ENCODE results near the gene TGFB1I1.
"Not testable (repeated sequence)": the region's sequence is repeated elsewhere in the genome, so short reads cannot be mapped to it uniquely, and the experiment has no call there.

TGFB1I1 gene

GRCh38 chr16:31489298-31489564 is 17.3 kb downstream of the TGFB1I1 start:
- no peak for DNase-seq

- no peak for DNase-seq
Measured at GRCh38 chr16:31489616-31490584, 17.9 kb downstream of the TGFB1I1 start.

DNA sequence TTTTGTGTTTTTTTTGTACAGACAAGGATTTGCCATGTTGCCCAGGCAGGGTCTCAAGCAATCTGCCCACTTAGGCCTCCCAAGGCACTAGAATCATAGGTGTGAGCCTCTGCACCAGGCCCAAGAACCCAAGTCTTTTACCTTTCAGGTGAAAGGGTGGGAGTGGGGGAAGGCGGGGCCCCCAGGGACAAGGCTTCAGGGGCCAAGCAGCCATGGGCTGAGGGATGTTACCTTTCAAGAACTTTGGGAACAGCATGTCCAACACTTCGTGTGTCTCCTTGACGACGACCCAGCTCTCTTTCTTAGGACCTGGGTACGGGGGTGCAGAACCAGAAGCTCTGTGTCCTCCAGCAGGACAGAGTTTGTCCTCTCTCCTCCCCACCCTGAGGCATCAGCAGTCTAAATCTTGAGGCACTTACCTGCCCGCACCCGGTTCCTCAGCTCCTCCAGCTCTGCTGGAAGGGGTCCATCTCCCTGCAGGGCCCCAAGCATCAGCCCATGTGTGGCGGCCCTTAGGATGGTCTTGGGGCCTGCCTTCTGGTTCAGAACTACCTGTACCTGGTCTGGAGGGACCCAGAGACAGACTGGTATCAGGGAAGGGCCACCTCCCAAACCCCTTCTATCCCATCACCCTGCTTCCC is 19.9 kb downstream of the TGFB1I1 start:
- no peak for DNase-seq

- DNase-seq, result no peak
Measured at GRCh38 chr16:31493506-31494125, 21.7 kb downstream of the TGFB1I1 start.

GRCh38 chr16:31496670-31497069 is 24.7 kb downstream of the TGFB1I1 start:
- no peak for DNase-seq

DNA sequence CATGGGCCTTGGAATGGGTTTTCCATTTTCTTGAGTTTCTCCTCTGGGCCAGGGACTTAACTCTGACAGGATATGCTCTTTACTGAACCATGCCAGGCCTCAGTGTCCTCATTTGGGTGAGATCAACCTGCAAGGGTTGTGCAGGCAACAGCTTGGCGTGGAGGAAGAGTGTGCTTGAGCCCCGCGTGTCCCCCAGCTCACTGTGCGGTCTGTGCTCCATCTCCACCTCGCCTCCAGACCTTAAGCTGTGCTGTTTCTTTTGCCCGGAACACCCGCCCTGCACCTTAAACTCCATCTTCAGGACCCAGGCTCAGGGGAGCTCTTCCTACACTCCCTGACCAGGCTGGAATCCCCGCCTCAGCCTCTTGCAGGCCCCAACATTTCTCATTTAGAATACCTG is 26.5 kb downstream of the TGFB1I1 start:
- DNase-seq, result no peak

DNA sequence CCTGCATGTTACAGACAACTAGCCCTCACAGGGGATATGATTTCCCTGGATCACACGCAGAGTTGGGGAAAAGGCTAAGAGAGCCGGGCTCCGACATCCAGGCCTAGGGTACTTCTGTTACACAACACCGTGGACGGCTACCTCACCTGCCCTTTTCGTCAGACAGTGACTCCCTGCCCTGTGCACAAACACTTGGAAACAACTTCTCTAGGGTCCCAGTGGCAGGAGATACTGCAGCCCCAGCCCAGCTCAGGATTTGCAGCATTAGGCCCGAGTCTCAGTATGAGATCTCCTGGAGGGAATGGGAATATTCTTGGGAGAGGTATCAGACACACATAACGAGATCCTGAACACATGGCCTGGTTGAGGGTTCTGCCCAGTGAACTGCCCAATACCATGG is 28.0 kb downstream of the TGFB1I1 start:
- no peak for DNase-seq

GRCh38 chr16:31501226-31501965 is 29.4 kb downstream of the TGFB1I1 start:
- no peak for DNase-seq

DNA sequence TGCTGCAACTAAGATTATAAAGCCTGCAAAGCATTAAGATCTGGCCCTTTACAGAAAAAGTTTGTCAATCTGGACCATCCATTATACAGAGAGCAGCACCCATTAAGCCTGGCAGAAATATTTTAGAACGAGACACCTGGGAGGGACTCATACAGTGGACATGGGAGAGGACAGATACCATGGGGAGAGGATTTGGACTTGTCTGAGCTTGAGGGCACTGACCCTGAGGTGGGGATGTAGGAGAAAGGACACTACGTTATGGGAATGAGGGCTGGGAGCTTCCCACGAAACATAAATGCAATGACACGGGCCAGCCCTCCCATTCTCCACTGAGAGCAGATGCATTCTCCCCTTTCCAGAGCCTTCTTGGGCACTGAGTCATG is 30.0 kb downstream of the TGFB1I1 start:
- DNase-seq, result no peak

DNA sequence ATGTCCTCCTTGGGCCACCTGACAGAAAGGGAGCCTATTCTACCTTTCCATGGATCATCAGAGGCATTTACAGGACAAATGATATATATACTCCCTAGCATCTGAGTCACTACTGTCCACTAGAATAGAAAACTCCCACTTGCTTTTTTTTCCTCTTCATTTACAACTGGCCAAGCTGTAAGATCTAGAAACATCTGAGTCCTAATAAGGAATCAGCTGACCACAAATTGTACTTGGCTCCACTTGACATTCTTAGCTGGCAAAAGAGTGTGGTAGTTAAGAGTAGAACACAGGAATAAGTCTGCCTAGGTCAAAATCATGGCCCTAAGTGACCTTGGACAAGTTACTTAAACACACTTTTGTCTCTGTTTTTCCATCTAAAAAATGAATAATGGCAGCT is 31.0 kb downstream of the TGFB1I1 start:
- no peak for DNase-seq

GRCh38 chr16:31503555-31503954 is 31.6 kb downstream of the TGFB1I1 start:
- DNase-seq, result not testable (repeated sequence)

- no peak for DNase-seq
Measured at GRCh38 chr16:31504159-31504558, 32.2 kb downstream of the TGFB1I1 start.

DNA sequence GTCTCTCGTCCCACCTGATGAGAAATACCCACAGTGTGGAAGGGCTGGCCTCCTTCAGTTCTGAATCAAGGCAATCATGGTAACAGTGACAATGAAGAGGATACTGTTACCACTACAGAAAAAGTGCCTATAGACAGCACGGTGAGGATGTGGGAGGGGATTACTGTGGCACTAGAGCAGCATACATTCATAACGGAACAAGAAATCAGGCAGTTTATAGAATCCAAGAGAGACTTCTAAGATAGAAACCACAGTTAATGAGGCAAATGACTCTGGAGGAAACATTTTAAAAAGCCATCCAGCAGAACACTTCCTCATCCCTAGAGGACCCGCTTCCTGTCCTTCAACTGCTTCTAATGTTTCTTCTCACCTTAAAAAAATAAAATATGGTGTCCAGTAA is 33.5 kb downstream of the TGFB1I1 start:
- no peak for DNase-seq

DNA sequence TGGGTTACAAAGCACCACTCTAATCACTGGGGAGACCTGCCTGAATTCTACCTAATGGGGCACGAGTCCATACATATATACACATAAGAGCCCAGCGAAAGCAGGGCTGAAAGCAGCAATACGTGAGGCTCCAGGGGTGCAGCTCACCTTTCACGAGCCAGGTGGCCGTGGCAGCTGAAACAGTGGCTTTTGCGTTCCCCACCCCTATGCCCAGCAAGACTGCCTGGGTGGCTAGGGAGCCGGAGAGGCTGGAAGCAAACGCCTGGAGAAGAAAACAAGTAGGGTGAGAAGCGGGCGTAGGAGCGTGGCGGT is 35.6 kb downstream of the TGFB1I1 start:
- DNase-seq, result no peak

GRCh38 chr16:31507929-31508705 is 36.2 kb downstream of the TGFB1I1 start, which contains the start of gene RUSF1:
RUSF1 (minus strand) TSS chr16:31508391; CDS start chr16:31508373, 18 bp downstream.
- DNase-seq, result peak; percentile 75

DNA sequence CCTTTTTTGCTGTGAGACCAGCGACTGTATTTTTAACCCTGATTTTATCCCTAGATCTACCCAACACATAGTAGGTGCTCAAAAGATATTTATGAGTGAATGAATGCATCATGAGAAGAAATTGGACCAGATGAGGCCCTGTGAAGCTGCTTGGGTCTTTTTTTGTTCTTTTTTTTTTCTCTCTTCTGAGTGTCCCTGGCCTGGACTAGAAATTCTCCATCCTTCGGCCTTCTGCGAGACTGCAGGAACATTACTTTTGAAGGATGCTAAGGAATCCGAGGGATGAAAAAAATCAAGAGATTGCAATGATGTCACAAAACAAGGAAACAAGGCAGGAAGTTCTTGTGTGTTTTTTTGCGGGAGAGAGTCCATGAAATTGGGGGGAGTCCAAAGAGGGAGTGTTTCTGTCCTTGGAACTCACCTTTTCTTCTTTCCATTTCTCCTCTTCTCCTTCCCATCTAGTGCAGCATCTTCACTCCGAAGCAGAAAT is 36.8 kb downstream of the TGFB1I1 start:
- no peak for DNase-seq

DNA sequence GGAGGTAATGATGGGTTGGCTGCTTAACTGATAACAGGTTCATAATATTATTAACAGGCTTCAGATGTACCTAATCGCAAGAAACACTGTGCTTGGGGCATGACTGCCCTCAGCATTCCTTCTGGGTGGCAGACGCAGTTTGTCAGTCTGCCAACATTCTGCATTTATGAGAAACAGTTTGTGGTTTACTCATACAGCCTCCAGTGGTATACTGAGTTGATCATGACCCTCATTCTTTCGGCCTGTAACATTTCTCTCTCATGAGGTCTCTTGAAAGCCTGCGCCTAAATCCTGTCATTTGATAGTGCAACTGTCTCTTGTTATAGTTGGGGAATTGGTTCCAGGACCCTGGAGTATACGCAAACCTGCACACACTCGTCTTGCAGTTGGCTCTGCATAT is 41.2 kb downstream of the TGFB1I1 start:
- no peak for DNase-seq

DNA sequence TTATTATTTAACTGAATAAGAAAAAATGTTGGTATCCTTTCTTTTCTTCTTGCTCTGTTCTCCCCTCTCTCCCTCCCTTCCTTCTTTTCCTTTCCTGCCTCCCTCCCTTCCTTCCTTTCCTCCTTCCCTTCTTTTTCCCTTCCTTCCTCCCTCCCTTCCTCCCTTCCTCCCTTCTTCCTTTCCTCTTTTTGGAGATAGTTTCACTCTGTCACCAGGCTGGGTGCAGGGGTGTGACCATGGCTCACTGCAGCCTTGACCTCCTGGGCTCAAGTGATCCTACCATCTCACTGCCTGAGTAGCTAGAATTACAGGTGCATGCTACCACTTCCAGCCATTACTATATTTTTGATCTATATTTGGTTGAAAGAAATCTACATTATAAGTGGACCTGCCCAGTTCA is 41.9 kb downstream of the TGFB1I1 start:
- no peak for DNase-seq

DNA sequence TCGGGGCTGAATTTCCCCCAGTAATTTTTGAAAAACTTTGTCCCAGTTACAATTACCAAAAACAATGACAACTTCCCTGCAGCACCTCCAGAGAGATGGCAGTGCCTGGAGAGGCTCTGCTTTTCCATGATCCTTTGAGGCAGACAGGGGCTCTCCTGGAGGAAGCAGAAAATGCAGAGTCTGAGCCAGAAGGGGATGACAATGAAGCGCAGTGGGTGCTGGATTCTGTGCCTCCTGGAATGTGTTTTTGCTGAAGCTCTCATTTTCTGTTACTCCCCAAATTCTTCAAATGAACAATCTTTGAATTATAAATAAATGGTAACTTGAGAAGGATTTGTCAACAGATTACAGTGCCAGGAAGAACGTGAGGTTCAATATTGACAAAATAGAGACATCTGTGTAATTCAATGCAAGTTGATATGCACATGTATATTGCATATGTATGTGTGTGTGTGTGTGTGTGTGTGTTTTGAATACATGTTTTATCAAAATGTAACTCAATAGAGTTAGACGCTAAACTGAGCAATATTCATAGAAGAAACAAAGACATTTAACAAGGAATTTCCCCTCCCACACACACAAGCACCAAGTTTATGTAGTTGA is 45.9 kb downstream of the TGFB1I1 start:
- no peak for DNase-seq

DNA sequence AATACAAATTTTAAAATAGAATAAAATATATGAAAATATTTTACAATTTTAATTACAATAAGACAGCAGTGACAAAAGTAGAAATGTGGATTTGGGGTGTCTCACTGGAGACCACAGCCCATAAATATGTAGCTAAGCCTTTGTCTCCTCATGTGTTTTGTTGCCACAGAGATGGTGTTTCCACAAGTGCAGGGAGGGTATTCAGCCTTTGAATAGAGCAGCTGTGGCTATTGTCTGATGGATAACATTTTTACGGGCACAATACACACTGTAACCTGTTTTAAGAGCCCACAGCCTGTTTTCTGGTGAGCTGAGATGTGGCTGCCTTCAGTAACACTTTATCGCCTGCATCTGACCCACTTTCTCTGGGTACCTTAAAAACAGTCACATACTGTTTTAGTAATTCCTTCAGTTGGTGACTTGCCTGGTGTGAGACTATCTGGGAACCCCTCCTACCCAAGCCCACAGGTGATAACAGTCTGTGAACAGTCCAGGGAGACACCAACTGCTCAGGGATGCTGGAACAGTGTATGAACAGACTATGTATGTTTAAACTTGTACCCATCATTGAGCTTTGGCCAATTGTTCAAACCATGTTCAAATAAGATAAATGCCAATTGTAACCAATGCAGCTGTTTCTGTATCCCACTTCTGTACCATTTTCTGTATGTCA is 47.9 kb downstream of the TGFB1I1 start:
- no peak for DNase-seq

DNA sequence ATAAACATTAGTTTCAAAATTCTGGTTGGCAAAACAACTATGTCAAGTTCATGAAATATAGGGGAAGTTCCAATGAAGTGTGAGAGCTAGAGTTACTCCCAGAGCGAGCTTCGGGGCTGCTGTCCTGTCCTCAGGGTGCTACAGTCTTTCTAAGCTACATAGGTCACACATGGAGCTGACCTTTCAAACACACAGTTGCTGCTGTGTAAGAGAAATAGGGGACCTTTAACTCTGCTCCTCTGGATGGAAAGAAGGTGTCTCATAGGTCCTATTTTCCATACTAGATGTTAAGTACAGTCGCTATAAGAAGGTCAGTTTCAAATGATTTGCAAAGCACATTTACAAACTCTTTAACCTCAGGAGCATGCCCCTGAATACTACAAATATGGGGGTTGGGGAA is 49.4 kb downstream of the TGFB1I1 start:
- DNase-seq, result no peak

GRCh38 chr16:31522071-31522470 is 50.1 kb downstream of the TGFB1I1 start:
- no peak for DNase-seq
